Neural crest cell (in vitro differentiated cells): Measurements from ENCODE around the gene FHOD3. TPM values are rescaled to one million over a fixed set of nuclear protein-coding genes. Genes with fewer than 3 reads are reported as not detected.

Source experiments
- DNase-seq: peaks from one replicate; pipeline ENCODE4 v3.0.0; 2021; ENCODE audit warnings: low read depth, mixed read lengths, low spot score
- H3K27ac Mint-ChIP-seq: one replicate; pipeline ENCODE4 v1.8.0; 2021; ENCODE audit warnings: mild to moderate bottlenecking, mixed read lengths; ENCODE audit not compliant: unreplicated experiment
- H3K27me3 Mint-ChIP-seq: 2 replicates; pipeline ENCODE4 v1.8.0; 2021; ENCODE audit warnings: low read depth, mild to moderate bottlenecking, mixed read lengths
- H3K36me3 Mint-ChIP-seq: 2 replicates; pipeline ENCODE4 v1.8.0; 2021; ENCODE audit warnings: low read depth, mild to moderate bottlenecking, mixed read lengths
- H3K4me1 Mint-ChIP-seq: 2 replicates; pipeline ENCODE4 v1.8.0; 2021; ENCODE audit warnings: mixed read lengths
- H3K4me3 Mint-ChIP-seq: one replicate; pipeline ENCODE4 v1.8.0; 2021; ENCODE audit warnings: mild to moderate bottlenecking, mixed read lengths
- H3K9me3 Mint-ChIP-seq: 2 replicates; pipeline ENCODE4 v1.8.0; 2021; ENCODE audit warnings: mixed read lengths
- CTCF ChIP-seq: fragments of 200-600 bp; sonication (generic); conservative IDR thresholded peaks from 2 replicates; pipeline ENCODE4 v1.5.0; 2021; ENCODE audit warnings: antibody characterized with exemption, mild to moderate bottlenecking
- total RNA-seq: library from RNA; stranded (reverse); gene quantifications from 2 replicates; pipeline ENCODE4 v1.2.1, GENCODE V29; 2021

FHOD3 gene
- total RNA-seq, 1 donor from 2014 or later: 28.6 TPM

GRCh38 chr18:36680042-36680441 is 382.5 kb downstream of the FHOD3 start:
- H3K36me3 Mint-ChIP-seq: peaks cover 34% of the 10 kb centered on the region
- no peak overlapping the region for H3K27ac Mint-ChIP-seq
- no peak for DNase-seq
- H3K4me1 Mint-ChIP-seq: no peaks in the 10 kb centered on the region
- peaks cover 8% of the 10 kb centered on the region for H3K9me3 Mint-ChIP-seq
- no peak for TF ChIP-seq CTCF
- no peaks in the 10 kb centered on the region for H3K27me3 Mint-ChIP-seq
- H3K4me3 Mint-ChIP-seq: no peak overlapping the region

DNA sequence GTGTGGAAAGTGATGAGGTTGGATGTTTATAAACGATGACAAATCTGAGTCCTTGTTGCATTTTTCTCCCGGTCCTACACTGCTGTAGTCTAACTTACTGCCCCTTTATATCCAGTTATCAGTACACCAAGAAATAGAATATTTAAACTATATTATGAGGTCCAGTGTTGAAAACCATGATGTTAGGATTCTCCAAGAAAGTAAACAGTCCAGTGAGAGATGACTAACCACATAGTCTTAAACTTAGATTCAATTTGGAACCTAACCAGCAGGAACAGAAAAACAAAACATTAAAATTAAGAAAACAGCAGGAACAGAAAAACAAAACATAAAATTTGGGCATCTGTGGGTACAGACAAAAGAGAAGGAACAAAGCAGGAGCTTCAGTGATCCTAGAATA is 388.1 kb downstream of the FHOD3 start:
- Mint-ChIP-seq H3K9me3 (no peaks in the 10 kb centered on the region), H3K4me3 (no peak overlapping the region), H3K27me3 (no peaks in the 10 kb centered on the region), H3K27ac (no peak overlapping the region), H3K36me3 (peaks cover 16% of the 10 kb centered on the region), H3K4me1 (peaks cover 4% of the 10 kb centered on the region)
- TF ChIP-seq CTCF: no peak
- no peak for DNase-seq

DNA sequence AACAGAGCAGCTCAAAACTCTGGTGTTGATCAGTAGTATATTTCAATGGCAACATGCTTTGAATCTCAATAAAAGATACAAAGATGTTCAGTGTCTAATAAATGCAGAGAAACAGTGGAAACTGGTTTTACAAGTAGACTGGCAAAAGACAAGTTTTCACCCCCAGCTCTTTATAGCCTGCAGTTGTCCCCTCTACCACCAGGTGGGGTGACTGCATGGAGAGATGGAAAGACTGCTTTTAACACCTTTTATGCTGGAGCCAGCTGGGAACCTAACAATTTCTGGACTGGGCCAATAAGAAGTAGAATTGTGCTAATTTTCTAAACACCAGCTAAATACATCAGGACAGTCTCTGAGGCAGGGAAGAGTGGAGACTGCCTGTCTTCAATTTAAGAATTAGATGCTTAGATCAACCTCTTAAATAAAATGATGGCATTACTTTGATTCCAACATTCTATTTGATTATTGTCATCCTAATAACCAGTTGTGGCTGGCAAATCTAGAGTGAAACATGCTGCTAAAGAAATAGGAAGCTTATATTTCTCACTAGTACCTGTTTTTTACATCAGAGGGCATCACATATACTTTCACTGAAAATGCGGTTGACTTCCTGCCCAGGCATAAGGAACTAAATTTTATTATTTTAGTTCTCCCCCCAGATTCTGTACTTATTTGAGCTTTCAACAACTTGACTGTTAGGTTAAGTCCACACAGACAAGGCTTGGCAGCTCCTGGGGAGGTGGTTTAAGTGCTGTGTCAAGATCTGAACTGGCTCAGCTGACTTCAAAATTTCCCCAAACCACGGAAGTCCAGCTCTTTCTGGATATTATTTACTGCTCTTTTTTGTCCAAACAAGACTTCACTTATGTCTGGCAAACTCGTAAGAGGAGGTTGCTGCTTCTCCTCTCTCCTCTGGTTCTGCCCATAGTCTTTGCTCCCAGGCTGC is 390.8 kb downstream of the FHOD3 start:
- H3K27me3 Mint-ChIP-seq: no peaks in the 10 kb centered on the region
- no peak overlapping the region for H3K27ac Mint-ChIP-seq
- peaks cover 13% of the 10 kb centered on the region for H3K4me1 Mint-ChIP-seq
- peak; percentile 91 for TF ChIP-seq CTCF
- H3K9me3 Mint-ChIP-seq: no peaks in the 10 kb centered on the region
- H3K36me3 Mint-ChIP-seq: peaks cover 7% of the 10 kb centered on the region
- DNase-seq: peak; percentile 70
- no peak overlapping the region for H3K4me3 Mint-ChIP-seq

- peaks cover 15% of the 10 kb centered on the region for H3K4me1 Mint-ChIP-seq
- no peak for DNase-seq
- H3K36me3 Mint-ChIP-seq: no peaks in the 10 kb centered on the region
- H3K4me3 Mint-ChIP-seq: no peak overlapping the region
- no peaks in the 10 kb centered on the region for H3K27me3 Mint-ChIP-seq
- no peak for TF ChIP-seq CTCF
- H3K27ac Mint-ChIP-seq: no peak overlapping the region
- no peaks in the 10 kb centered on the region for H3K9me3 Mint-ChIP-seq
Observed at GRCh38 chr18:36692371-36692770, 394.9 kb downstream of the FHOD3 start.

GRCh38 chr18:36692921-36693332 is 395.4 kb downstream of the FHOD3 start:
- H3K4me1 Mint-ChIP-seq: peaks cover 15% of the 10 kb centered on the region

More at GRCh38 chr18:36692921-36693332, 395.4 kb downstream of the FHOD3 start:
- DNase-seq: no peak
- TF ChIP-seq CTCF: no peak
- Mint-ChIP-seq H3K27me3 (no peaks in the 10 kb centered on the region), H3K4me3 (no peak overlapping the region), H3K27ac (no peak overlapping the region), H3K9me3 (no peaks in the 10 kb centered on the region), H3K36me3 (no peaks in the 10 kb centered on the region)
